ENCODE results near the gene APC.

APC gene

DNA sequence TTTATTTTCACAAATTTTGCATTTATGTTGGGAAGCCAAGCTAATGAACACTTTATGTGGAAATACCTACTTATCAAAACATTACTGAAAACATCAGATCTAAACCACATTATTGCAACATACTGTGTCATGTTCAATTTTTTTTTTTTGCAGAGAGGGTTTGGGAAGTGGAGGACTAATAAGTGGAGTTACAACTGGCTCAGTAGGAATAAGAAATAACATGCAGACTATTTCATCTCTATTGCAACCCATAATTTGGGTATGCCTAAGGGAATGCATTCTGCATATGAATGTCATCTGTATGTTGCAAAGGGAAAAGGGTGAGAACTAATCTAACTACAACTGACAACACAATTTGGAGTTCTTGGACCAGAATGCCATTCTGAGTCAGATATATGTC is 41.8 kb downstream of the APC start:
- no peak for DNase-seq (ENCODE audit: low read depth in 1 of 2, low spot score in 1 of 2)

DNA sequence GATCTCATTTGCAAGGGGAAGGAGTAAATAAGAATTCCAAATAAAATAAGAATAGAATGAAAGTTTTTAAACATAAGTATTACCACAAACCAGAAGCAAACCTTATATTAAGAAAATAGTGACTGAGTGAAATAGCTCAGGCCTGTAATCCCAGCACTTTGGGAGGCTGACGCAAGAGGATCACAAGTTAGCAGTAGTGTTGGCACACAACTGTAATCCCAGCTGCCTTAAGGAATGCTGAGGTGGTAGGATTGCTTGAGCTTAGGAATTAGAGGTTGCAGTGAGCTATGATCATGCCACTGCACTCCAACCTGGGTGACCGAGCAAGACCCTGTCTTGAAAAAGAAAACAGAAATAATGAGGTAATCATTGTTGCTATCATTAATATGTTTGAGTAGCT is 47.0 kb downstream of the APC start:
- DNase-seq (ENCODE audit: low read depth in 1 of 2, low spot score in 1 of 2), result no peak

DNA sequence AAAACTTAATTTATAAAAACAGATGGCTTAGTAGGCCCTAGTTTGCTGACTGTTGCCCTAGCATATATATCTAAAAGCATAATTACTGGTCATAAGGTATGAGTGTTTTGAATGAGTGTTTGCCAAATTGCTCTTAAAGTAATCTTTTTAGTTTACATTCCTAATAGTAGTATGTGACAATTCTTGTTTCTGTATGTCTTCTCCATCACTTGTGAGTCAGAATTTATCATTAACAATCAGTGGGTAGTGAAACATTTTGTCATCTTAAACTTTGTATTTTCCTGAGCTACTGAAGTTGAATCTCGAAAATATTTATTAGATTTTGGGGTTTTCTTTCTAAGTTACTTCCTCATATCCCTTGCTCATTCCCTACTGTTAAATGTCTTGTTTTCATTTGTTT is 49.6 kb downstream of the APC start:
- no peak for DNase-seq (ENCODE audit: low read depth in 1 of 2, low spot score in 1 of 2)

DNA sequence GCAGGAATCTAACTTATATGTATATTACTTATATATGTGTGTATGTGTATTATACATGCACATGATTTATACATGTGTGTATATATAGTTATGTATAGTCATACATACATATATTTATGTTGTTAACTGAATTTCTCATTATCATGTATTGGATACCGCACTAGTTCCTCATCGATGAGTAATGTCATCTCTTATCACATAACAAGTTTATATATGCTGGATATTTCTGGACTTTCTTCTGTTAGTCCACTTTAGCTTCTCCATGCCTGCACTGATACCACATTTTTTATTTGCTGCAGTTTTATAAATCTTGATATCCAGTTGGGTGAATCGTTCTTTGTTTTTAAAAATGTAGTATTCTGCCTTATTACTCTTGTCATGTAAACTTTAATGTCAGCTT is 50.2 kb downstream of the APC start:
- DNase-seq (ENCODE audit: low read depth in 1 of 2, low spot score in 1 of 2), result no peak

DNA sequence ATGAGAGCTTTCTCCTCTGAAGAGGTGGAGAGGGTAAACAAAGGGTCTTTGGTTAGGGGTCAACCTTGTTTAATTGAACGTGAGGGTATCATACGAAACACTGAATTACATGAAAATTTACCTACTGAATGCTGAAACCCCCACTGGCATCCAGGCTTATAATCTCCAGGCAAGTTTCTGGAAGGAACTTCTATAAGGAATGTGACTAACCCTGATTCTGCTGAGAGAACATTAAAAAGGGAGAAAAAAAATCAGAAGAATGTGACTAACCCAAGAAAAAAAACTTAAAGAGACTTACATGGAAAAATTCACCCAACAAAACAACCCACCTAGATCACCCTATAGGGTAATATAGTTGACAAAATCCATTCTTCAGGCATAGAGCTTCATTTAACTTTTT is 55.5 kb downstream of the APC start:
- no peak for DNase-seq (ENCODE audit: low read depth in 1 of 2, low spot score in 1 of 2)

DNA sequence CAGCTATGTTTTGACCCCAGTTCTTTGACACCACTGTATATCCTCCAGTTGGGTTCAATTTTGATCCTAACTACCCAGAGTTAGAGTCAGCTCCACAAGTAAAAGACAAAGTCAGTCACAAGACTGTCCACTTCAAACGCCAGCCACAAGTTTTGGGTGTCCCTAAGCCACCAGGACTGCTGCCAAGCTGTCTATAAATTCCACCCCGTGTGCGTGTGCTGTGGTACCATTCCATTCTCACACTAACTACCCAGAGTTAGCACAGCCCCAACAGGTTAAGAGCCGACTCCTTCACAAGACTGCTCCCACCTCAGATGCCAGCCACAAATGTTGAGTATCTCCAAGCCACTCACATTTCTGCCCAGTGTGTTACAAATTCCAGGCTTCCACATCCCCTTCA is 56.7 kb downstream of the APC start:
- no peak for DNase-seq (ENCODE audit: low read depth in 1 of 2, low spot score in 1 of 2)

DNA sequence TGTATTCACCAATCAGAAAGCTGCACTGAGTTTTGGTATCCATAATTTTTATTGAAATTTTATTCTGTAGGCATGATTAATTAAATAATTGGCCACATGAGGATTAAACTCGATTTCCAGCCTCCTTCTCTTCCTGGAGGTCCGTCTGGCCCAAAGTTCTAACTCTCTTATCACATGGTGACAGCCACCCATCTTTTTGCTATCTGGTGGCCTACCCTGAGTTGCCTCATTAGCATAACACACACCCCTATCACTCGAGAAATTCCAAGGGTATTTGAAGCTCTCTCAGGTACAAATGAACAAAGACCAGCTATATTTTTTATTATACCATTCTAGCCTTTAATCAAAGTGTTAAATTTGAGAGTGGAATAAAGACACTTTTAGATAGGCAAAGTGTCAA is 57.7 kb downstream of the APC start:
- no peak for DNase-seq (ENCODE audit: low read depth in 1 of 2, low spot score in 1 of 2)

DNA sequence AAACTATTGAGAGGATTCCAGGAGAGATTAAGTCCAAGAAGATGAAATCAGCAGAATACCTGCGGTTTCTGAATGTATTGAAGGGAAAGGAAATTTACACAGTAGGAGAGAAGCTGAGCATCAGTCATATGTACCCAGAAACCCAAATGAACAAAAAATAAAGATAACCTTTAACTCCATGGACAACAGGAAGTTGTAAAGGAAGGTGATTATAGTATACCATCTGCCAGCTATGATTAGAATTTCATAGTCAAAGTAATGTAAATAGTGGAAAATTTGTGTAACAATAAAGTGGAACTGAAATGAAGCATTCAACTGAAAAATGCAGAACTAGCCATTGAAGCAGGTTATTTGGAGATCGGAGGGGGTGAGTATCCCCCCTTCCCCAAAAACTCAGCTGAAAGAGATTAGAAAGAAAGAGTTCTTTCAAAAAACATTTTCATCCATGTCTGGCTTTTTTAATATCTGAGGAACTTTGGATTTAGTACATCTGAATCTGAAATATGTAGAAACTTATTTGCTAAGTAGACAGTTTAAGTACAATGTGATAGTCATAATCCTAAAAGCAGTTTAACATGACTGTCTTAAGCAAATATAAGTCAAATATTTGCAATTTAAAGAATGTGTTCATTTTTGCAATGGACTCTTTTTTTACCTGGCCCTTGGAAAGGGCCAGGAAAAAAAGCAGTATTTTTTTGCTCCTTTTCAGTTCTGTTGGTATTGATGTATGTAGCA is 58.4 kb downstream of the APC start:
- DNase-seq (ENCODE audit: low read depth in 1 of 2, low spot score in 1 of 2), result no peak

DNA sequence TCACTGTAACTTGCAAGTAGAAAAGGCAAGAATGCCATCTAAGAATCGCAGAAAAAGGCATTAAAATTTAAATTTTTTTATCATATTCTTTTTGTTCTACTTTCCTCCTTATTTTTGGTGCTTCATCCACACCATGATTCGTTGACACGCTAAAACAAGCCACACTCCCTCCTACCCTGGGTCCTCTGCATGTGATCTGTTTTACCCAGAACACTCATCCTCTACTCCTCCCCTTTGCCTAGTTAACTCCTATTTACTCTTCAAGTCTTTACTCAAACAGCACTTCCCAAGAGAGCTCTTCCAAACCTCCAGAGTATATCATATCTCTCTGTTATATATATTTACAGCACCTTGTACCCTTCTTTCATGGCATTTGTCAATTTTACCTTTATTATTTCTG is 62.0 kb downstream of the APC start:
- no peak for DNase-seq (ENCODE audit: low read depth in 1 of 2, low spot score in 1 of 2)

DNA sequence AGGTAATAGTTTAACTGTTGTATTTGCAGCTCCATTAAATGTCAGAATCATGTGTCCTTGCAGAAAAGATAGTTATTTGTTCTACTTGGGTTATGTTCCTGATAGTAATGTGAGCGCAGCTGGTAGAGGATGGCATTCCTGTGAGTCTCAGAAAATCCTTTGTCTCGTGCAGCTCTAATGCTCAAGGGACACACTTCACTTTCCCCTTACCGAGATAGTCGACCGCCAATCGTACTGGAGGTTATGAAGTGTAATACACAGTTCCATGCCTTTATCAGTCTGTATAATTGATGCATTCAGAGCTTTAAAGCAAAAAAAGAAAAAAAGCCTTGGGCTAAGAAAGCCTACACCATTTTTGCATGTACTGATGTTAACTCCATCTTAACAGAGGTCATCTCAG is 63.2 kb downstream of the APC start:
- no peak for DNase-seq (ENCODE audit: low read depth in 1 of 2, low spot score in 1 of 2)

DNA sequence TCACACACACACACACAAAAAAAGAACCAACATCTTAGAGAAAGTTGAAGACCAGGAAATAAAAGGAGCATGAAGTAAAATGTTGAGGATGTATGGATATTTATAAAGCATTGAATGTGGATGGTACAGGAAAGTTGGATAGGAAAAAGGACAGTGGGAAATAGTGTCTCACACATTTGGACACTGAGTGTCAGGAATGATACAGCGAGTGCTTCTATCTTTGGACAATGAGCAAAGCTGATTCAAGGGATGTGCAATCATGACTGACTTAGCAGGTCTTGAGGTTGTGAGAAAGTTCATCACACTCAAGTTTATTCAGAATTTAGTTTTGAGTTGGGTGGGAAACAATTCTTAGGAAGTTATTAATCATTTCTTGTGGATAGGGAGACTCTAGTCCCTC is 73.3 kb downstream of the APC start:
- no peak for DNase-seq (ENCODE audit: low read depth in 1 of 2, low spot score in 1 of 2)

DNA sequence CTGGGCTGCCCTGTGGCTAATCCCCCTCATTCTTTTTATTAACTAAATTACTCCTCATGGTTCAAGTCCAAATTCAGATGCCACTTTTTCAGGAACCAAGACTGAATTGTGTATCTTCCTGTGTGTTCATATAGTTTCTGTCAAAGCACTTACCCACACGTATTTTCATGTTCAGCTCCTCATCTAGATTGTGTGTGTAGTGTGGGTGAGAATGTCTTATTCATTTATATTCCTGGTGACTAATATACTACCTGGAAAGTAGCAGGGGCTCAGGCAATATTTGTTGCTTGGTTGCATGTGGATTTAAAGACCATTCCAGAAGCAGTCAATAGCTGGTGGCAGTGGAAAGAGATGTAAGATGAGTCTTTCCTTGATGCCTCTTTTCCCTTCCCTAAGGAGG is 74.9 kb downstream of the APC start:
- DNase-seq (ENCODE audit: low read depth in 1 of 2, low spot score in 1 of 2), result no peak

DNA sequence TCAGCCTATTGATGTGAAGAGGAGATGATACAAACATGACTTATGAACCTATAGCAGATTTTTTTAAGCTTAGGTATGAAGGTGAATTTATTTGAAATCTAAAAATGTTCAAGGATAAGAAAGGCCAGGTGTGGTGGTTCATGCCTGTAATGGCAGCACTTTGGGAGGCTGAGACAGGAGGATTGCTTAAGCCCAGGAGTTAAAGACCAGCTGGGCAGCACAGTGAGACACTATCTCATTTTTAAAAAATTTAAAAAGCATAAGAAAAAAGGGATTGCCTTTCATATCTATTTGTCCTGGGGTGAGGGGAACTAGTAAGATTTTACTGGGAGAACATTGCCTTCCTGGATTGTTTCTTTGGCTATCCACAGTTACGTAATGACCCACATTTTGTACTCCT is 82.6 kb downstream of the APC start:
- DNase-seq (ENCODE audit: low read depth in 1 of 2, low spot score in 1 of 2), result no peak

DNA sequence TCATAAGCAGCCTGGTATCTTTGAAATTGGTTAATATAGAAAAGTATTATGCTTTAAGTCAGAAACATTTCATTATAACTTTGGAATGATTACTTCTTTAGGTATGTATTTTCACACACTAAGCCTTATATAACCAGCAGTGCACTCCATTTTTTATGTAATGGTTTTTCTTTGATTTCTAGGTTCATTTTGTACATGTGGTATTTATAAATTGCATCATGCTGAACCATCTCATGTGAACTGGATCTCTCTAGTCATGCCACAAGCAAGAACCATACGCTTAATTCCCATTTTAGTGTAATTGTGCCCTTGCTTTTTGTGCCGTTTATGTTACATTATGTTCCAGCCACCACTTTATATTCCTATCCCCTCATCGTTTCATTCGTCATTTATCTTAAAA is 84.8 kb downstream of the APC start:
- no peak for DNase-seq (ENCODE audit: low read depth in 1 of 2, low spot score in 1 of 2)

DNA sequence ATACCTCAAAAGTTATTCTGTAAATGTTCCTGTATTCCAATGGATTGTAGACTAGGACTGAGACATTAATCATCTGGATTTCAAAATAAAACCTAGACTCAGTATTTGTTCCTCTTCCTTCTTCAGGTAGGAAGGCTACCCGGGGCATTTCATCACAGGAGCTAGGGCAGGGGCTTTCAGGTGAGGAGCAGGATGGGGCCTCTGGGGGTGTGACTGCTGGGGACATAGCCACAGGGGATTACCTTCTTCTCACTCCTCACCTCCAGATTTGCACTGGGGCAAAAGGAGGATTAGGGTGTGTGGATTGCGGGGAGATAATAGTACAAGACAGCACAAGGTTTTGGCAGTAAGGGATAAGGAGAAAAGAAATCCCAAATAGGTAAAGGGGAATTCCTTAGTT is 85.5 kb downstream of the APC start:
- no peak for DNase-seq (ENCODE audit: low read depth in 1 of 2, low spot score in 1 of 2)

DNA sequence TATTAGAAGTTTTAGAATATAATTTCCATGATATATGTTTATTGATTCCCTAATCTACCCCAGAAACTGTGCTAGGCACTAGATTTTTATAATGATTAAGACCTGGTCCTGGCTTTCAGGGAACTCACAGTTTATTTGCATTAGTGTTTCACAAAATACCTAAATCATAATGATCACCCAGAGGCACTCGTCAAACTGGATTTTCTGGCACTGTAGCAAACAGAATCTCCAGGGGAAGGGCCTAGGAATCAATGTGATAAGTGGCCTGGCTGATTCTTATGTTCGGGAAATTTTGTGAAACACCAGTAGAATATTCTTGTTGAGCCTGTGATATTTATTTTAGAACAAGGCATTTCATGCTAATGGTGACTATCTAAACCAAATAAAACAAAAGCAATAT is 86.0 kb downstream of the APC start:
- no peak for DNase-seq (ENCODE audit: low read depth in 1 of 2, low spot score in 1 of 2)

DNA sequence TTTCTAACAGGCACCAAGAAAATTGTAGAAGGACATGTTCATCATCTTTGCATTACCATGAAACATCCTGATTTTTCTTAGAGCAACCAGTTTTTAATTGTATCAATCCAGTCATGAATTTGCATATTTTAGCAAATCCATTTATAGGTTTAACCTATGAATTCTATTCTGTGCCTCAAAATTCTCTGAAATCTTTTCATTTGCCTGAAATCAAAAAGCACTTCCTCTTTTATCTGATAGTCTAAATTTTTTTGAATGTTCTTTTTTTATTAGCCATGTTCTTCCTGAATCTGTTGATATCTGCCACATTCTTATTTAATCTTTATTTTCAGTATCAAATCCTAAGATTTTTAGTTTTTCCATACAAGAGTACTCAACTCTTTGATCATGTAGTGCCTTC is 86.5 kb downstream of the APC start:
- no peak for DNase-seq (ENCODE audit: low read depth in 1 of 2, low spot score in 1 of 2)

DNA sequence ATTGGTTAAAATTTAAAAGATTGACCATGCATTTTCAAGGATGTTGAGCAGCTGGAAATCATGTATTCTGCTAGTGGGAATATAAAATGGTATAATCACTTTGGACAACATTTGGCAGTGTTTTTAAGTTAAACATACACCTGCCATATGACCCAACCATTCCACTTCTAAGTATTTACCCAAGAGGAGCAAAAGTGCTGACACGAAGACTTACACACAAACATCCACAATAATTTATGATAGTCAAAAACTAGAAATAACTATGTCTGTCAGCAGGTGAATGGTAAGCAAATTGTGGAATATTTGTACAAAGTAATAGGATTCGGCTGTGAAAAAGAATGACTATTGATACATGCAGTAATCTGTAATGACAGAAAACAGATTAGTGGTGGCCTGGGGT is 92.7 kb downstream of the APC start:
- DNase-seq (ENCODE audit: low read depth in 1 of 2, low spot score in 1 of 2), result no peak

DNA sequence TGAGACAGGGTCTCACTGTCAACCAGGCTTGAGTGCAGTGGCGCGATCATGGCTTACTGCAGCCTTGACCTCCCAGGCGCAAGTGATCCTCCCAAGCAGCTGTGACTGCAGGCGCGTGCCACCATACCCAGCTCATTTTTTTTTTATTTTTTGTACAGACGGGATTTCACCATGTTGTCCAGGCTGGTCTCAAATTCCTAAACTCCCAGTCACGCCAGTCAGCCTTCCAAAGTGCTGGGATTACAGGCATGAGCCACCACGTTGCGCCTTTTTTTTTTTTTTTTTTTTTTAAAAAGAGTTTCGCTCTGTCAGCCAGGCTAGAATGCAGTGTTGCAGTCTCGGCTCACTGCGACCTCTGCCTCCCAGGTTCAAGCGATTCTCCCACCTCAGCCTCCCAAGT is 96.3 kb downstream of the APC start:
- DNase-seq (ENCODE audit: low read depth in 1 of 2, low spot score in 1 of 2), result no peak

DNA sequence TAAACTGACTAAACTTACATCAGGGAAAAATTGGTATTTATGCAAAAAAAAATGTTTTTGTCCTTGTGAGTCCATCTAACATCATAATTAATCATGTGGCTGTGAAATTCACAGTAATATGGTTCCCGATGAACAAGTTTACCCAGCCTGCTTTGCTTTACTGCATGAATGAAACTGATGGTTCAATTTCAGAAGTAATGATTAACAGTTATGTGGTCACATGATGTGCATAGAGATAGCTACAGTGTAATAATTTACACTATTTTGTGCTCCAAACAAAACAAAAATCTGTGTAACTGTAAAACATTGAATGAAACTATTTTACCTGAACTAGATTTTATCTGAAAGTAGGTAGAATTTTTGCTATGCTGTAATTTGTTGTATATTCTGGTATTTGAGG is 106.8 kb downstream of the APC start:
- DNase-seq (ENCODE audit: low read depth in 1 of 2, low spot score in 1 of 2), result no peak

DNA sequence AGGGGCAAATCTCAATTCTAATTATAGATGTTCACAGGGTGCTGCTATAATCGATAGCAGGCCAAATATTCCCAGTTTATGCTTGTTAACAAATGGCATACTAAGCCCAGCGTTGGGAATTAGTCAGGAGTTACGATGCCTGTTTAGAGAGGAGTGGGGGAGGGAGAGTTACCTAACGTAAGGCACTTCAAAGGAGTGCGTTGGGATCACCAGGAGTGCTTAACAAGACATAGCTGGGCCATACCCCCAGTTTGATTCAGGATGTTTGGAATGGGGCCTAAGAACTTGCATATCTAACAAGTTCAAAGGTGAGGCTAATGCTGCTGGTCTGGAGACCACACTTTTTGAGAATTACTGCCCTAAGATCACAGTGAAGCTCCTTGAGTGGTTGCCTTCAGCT is 108.9 kb downstream of the APC start:
- DNase-seq (ENCODE audit: low read depth in 1 of 2, low spot score in 1 of 2), result no peak

DNA sequence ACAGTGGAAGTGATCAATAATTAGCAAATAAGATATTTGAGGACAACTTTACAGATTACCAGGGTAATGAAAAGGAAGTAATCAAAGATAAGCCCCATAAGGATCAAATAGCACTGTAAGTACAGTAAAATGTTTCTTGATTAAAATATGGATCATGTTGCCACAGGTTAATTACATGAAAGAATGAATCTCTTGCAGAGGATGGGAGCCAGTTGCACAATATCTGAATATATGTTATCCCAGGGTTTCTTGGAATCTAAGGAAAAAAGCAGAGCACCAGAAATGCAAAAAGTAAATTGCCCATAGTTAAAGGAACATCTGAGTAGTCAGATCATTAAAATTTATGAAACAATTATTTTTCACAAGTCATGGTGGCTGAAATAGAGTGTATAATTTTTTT is 109.6 kb downstream of the APC start:
- no peak for DNase-seq (ENCODE audit: low read depth in 1 of 2, low spot score in 1 of 2)

DNA sequence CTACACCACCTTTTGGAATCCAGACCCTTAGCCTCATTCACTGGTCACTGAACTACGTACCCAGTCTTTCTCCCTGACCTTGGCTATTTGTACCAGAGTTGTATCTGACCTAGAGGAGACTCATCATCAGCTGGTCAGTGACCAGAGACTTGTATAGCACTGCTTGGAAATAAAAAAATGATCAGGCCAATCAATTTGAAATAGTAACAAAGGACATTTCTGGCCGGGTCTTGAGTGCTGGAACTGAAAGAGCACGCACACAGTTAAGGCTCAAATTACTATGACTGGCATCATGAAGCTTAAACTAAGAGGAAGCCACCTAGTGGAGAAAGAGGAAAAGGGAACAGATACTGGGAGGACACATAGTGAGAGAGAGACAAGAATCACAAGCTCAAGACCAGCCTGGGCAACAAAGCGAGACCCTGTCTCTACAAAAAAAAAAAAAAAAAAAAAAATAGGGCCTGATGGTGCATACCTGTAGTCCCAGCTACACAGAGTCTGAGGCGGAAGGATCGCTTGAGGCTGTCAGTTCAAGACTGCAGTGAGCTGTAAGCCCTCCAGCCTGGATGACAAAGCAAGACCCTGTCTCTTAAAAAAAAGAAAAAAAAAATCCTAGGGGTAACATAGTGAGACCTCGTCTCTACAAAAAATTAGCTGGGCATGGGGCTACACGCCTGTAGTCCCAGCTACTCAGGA is 110.6 kb downstream of the APC start:
- peak in 1 of 2 donors; percentile 10 for DNase-seq (ENCODE audit: low read depth in 1 of 2, low spot score in 1 of 2)
